Measurements from ENCODE around the gene ACSL1.

Gene ACSL1

DNA sequence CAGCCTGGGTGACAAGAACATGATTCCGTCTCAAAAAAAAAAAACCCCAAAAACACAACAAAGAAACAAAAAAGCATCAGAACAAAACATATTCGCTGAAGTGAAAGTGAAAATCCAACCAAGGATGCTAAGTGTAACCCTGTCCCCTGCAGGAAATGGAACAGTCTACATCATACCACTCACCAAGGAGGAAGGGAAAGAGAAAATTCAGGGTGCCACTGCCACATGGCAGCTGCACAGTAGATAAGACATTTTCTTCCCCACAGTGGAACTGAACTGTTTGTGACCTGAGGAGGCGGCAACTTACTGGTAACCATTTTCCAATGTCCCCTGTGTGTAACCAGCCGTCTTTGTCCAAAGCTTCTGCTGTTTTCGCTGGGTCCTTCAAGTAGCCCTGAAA lies 63.7 kb downstream of the ACSL1 start:
- H3K9ac ChIP-seq (ENCODE audit: low read length): no peak overlapping the region
- H2AFZ ChIP-seq (ENCODE audit: low read depth, low read length, severe bottlenecking): no peak overlapping the region
- H3K27ac ChIP-seq (ENCODE audit: low read depth, low read length): no peak overlapping the region

DNA sequence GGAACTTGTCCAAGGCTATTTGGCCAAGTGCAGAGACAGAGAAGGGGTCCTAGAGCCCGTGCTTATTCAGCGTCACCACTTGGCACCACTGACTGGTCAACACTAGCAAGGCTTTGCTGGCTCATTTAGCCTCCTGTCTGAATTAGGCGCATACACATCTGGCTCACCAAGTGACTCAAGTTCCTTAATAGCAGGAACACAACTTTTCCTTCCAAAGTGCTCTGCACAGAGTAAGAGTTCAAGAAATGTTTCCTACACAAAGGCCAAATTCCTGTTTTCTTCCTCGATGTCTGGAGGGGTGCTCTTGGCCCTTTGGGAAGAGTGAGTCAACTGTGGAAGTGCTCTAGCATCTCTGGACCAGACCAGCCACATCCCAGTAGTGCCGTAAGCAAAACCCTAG lies 65.1 kb downstream of the ACSL1 start:
- H3K79me2 ChIP-seq (ENCODE audit: insufficient read depth, low read length): no peaks in the 10 kb centered on the region
- H3K9ac ChIP-seq (ENCODE audit: low read length): no peak overlapping the region
- no peaks in the 10 kb centered on the region for H3F3A ChIP-seq (ENCODE audit: insufficient read depth)
- TF ChIP-seq, protein P1, sequence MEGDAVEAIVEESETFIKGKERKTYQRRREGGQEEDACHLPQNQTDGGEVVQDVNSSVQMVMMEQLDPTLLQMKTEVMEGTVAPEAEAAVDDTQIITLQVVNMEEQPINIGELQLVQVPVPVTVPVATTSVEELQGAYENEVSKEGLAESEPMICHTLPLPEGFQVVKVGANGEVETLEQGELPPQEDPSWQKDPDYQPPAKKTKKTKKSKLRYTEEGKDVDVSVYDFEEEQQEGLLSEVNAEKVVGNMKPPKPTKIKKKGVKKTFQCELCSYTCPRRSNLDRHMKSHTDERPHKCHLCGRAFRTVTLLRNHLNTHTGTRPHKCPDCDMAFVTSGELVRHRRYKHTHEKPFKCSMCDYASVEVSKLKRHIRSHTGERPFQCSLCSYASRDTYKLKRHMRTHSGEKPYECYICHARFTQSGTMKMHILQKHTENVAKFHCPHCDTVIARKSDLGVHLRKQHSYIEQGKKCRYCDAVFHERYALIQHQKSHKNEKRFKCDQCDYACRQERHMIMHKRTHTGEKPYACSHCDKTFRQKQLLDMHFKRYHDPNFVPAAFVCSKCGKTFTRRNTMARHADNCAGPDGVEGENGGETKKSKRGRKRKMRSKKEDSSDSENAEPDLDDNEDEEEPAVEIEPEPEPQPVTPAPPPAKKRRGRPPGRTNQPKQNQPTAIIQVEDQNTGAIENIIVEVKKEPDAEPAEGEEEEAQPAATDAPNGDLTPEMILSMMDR (IDR thresholded peaks at IDR 0.05; ENCODE audit: insufficient read depth, low read length, poor library complexity, severe bottlenecking): no peak
- TF ChIP-seq EZH2phosphoT487 (conservative IDR thresholded peaks at IDR 0.05; ENCODE audit: low read length): no peak
- no peaks in the 10 kb centered on the region for H3K36me3 ChIP-seq (ENCODE audit: low read length)
- H3K27ac ChIP-seq (ENCODE audit: low read depth, low read length): no peak overlapping the region
- H3K4me2 ChIP-seq (ENCODE audit: low read depth, low read length, poor library complexity, severe bottlenecking): no peak overlapping the region
- H3K27me3 ChIP-seq (ENCODE audit: low read length): no peaks in the 10 kb centered on the region
- H4K20me1 ChIP-seq (ENCODE audit: low read depth, low read length): no peaks in the 10 kb centered on the region
- H3K9me2 ChIP-seq (replicated peaks; ENCODE audit: insufficient read depth, low read length): no peaks in the 10 kb centered on the region
- H3K9me3 ChIP-seq (ENCODE audit: insufficient read depth, low read length): no peaks in the 10 kb centered on the region
- no peak overlapping the region for H3K4me3 ChIP-seq (ENCODE audit: insufficient read depth, low read length, poor library complexity, severe bottlenecking)
- no peak overlapping the region for H2AFZ ChIP-seq (ENCODE audit: low read depth, low read length, severe bottlenecking)

More for the DNA sequence above, 63.7 kb downstream of the ACSL1 start:
- H3K4me2 ChIP-seq (ENCODE audit: low read depth, low read length, poor library complexity, severe bottlenecking): no peak overlapping the region
- no peaks in the 10 kb centered on the region for H3K79me2 ChIP-seq (ENCODE audit: insufficient read depth, low read length)
- H4K20me1 ChIP-seq (ENCODE audit: low read depth, low read length): no peaks in the 10 kb centered on the region
- no peaks in the 10 kb centered on the region for H3K27me3 ChIP-seq (ENCODE audit: low read length)
- H3K36me3 ChIP-seq (ENCODE audit: low read length): no peaks in the 10 kb centered on the region
- no peaks in the 10 kb centered on the region for H3K9me3 ChIP-seq (ENCODE audit: insufficient read depth, low read length)
- no peaks in the 10 kb centered on the region for H3F3A ChIP-seq (ENCODE audit: insufficient read depth)
- H3K9me2 ChIP-seq (replicated peaks; ENCODE audit: insufficient read depth, low read length): no peaks in the 10 kb centered on the region
- no peak overlapping the region for H3K4me3 ChIP-seq (ENCODE audit: insufficient read depth, low read length, poor library complexity, severe bottlenecking)
- TF ChIP-seq EZH2phosphoT487 (conservative IDR thresholded peaks at IDR 0.05; ENCODE audit: low read length): no peak
- TF ChIP-seq, protein P1 (IDR thresholded peaks at IDR 0.05; ENCODE audit: insufficient read depth, low read length, poor library complexity, severe bottlenecking): no peak

DNA sequence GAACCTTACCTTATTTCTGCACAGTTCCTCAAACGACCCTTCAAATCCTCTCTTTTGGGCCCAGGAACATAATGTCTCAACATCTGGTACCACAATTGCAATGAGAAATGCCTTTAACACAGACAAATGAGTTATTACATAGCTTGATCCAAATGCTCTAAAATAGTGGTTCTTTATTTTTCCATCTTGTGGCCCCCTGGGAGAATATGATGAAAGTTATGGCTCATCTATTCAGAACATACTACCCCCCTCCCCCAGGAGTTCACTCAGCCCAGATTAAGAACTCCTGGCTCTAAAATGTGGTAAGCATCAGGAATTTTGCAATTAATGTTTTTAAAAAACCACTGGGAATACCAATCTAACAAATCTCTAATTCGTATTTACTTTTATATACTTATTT lies 68.0 kb downstream of the ACSL1 start:
- no peaks in the 10 kb centered on the region for H3K79me2 ChIP-seq (ENCODE audit: insufficient read depth, low read length)
- H2AFZ ChIP-seq (ENCODE audit: low read depth, low read length, severe bottlenecking): no peak overlapping the region
- H3K27ac ChIP-seq (ENCODE audit: low read depth, low read length): no peak overlapping the region
- H3F3A ChIP-seq (ENCODE audit: insufficient read depth): no peaks in the 10 kb centered on the region
- no peaks in the 10 kb centered on the region for H3K9me2 ChIP-seq (replicated peaks; ENCODE audit: insufficient read depth, low read length)
- TF ChIP-seq EZH2phosphoT487 (conservative IDR thresholded peaks at IDR 0.05; ENCODE audit: low read length): no peak
- TF ChIP-seq, protein P1 (IDR thresholded peaks at IDR 0.05; ENCODE audit: insufficient read depth, low read length, poor library complexity, severe bottlenecking): no peak
- no peaks in the 10 kb centered on the region for H3K36me3 ChIP-seq (ENCODE audit: low read length)
- H3K4me2 ChIP-seq (ENCODE audit: low read depth, low read length, poor library complexity, severe bottlenecking): no peak overlapping the region
- H3K9me3 ChIP-seq (ENCODE audit: insufficient read depth, low read length): no peaks in the 10 kb centered on the region
- no peaks in the 10 kb centered on the region for H3K27me3 ChIP-seq (ENCODE audit: low read length)
- no peak overlapping the region for H3K4me3 ChIP-seq (ENCODE audit: insufficient read depth, low read length, poor library complexity, severe bottlenecking)
- no peak overlapping the region for H3K9ac ChIP-seq (ENCODE audit: low read length)
- no peaks in the 10 kb centered on the region for H4K20me1 ChIP-seq (ENCODE audit: low read depth, low read length)

Data from SU-DHL-6 (cell line).